H1 (cell line): ENCODE measurements around the gene S100A14.

ENCODE experiments used
- E2F6 ChIP-seq: IDR thresholded peaks from 2 replicates; pipeline ENCODE4 v1.6.1; 2012; ENCODE audit warnings: inconsistent platforms
- JUND ChIP-seq: IDR thresholded peaks from 2 replicates; pipeline ENCODE4 v1.6.1; 2011; ENCODE audit warnings: mild to moderate bottlenecking, improper control_type of control experiment, low read length
- MAX ChIP-seq: IDR thresholded peaks from 2 replicates; pipeline ENCODE4 v1.6.1; 2012; ENCODE audit warnings: inconsistent platforms
- POLR2A ChIP-seq, 2 experiments: IDR thresholded peaks; 1 replicate in 1 of 2; 2 replicates in 1 of 2; pipeline ENCODE4 v1.6.1; 2011; ENCODE audit warnings: low read depth in 2 of 2, low read length in 2 of 2, mild to moderate bottlenecking in 2 of 2; ENCODE audit errors: control extremely low read depth in 1 of 2
- POLR2AphosphoS5 ChIP-seq: IDR thresholded peaks from 2 replicates; pipeline ENCODE4 v1.6.1; 2011; ENCODE audit warnings: low read depth, low read length
- TAF1 ChIP-seq: IDR thresholded peaks from 2 replicates; pipeline ENCODE4 v1.6.1; 2011; ENCODE audit warnings: mild to moderate bottlenecking, low read depth, low read length
- TEAD4 ChIP-seq: IDR thresholded peaks from 2 replicates; pipeline ENCODE4 v1.6.1; 2012; ENCODE audit warnings: low read depth, low read length, inconsistent platforms, mixed read lengths

GRCh38 chr1:153626477-153626903, 10.4 kb upstream of the S100A14 start:
- no peak for TF ChIP-seq MAX
- no peak for TF ChIP-seq POLR2A (IDR thresholded peaks at IDR 0.05; ENCODE audit: control extremely low read depth in 1 of 2, low read depth in 2 of 2, low read length in 2 of 2)
- no peak for TF ChIP-seq TAF1
- no peak for TF ChIP-seq E2F6
- TF ChIP-seq POLR2AphosphoS5 = no peak
- TF ChIP-seq TEAD4 = no peak
- TF ChIP-seq JUND = no peak
